A549 (cell line): ENCODE results near the gene EEFSEC.

Experiments
- BHLHE40 ChIP-seq: IDR thresholded peaks from 2 replicates; pipeline ENCODE4 v1.6.1; 2012; ENCODE audit warnings: low read depth, low read length, inconsistent platforms
- CBX2 ChIP-seq: fragments of 200-600 bp; sonication (generic); IDR thresholded peaks from 2 replicates; pipeline ENCODE4 v1.6.1; 2016; ENCODE audit warnings: low read depth, mild to moderate bottlenecking, borderline replicate concordance
- FOSL2 ChIP-seq, 2 experiments: fragments of 450-650 bp in 1 of 2; fragments of >200 bp in 1 of 2; sonication (Bioruptor Twin) in 1 of 2; formaldehyde crosslinking; IDR thresholded peaks; 2 replicates each; pipeline versions ENCODE4 v1.5.0 to v1.6.1; 2016 to 2020; ENCODE audit warnings: mild to moderate bottlenecking in 1 of 2, moderate library complexity in 1 of 2
- JUN ChIP-seq, 2 experiments: fragments of >200 bp; sonication (Bioruptor Twin); formaldehyde crosslinking; IDR thresholded peaks; 2 replicates in 1 of 2; 3 replicates in 1 of 2; pipeline ENCODE4 v1.6.1; 2016 to 2017
- POLR2A ChIP-seq: IDR thresholded peaks from 2 replicates; pipeline ENCODE4 v1.6.1; 2012; ENCODE audit warnings: mild to moderate bottlenecking, low read length
- RAD21 ChIP-seq, 2 experiments: fragments of >200 bp in 1 of 2; sonication (Bioruptor Twin) in 1 of 2; formaldehyde crosslinking in 1 of 2; IDR thresholded peaks in 1 of 2; conservative IDR thresholded peaks in 1 of 2; 2 replicates in 1 of 2; 3 replicates in 1 of 2; pipeline ENCODE4 v1.6.1; 2012 to 2018; ENCODE audit warnings: inconsistent platforms in 1 of 2
- RFX5 ChIP-seq: fragments of 450-650 bp; IDR thresholded peaks from 2 replicates; pipeline ENCODE4 v1.7.1; 2014; ENCODE audit warnings: antibody characterized with exemption, mild to moderate bottlenecking, moderate library complexity
- ZFP36 ChIP-seq: fragments of 450-650 bp; IDR thresholded peaks from 2 replicates; pipeline ENCODE4 v1.6.1; 2014; ENCODE audit warnings: borderline replicate concordance; ENCODE audit not compliant: partially characterized antibody
- TF ChIP-seq, protein P1 (sequence below): fragments of >200 bp; sonication (Bioruptor Twin); formaldehyde crosslinking; IDR thresholded peaks from 3 replicates; pipeline ENCODE4 v1.5.1; 2016

DNA sequence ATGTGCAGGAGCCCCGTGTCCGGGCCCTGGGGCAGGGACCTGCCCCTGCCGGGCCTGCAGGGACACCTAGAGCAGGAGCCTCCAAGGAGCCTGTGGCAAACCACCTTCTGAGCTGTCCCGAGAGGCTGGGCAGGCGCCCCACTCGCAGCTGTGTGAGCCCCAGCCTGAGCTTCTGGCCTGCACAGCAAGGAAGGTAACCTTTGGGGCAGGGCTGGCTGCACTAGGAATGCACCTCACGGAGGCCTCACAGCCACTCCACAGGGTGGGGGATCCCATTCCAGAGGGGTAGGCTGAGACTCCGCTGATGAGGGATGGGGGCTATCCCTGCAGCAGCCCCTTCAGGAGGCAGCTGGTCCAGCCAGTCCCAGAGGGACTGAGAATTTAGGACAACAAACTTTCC is 245.3 kb downstream of the EEFSEC start:
- TF ChIP-seq, protein P1, sequence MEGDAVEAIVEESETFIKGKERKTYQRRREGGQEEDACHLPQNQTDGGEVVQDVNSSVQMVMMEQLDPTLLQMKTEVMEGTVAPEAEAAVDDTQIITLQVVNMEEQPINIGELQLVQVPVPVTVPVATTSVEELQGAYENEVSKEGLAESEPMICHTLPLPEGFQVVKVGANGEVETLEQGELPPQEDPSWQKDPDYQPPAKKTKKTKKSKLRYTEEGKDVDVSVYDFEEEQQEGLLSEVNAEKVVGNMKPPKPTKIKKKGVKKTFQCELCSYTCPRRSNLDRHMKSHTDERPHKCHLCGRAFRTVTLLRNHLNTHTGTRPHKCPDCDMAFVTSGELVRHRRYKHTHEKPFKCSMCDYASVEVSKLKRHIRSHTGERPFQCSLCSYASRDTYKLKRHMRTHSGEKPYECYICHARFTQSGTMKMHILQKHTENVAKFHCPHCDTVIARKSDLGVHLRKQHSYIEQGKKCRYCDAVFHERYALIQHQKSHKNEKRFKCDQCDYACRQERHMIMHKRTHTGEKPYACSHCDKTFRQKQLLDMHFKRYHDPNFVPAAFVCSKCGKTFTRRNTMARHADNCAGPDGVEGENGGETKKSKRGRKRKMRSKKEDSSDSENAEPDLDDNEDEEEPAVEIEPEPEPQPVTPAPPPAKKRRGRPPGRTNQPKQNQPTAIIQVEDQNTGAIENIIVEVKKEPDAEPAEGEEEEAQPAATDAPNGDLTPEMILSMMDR, result no peak
- TF ChIP-seq FOSL2 (IDR thresholded peaks at IDR 0.05) (no peak), FOSL2 (CRISPR knock-in tag; IDR thresholded peaks at IDR 0.05) (no peak), ZFP36 (no peak), POLR2A (no peak), CBX2 (no peak), BHLHE40 (no peak), RAD21 (conservative IDR thresholded peaks at IDR 0.05 in 1 of 2, IDR thresholded peaks at IDR 0.05 in 1 of 2) (no peak), JUN (IDR thresholded peaks at IDR 0.05) (no peak), RFX5 (no peak)
